Endothelial cell of umbilical vein (primary cell): ENCODE results near the gene TRIM17. TPM values are rescaled to one million over a fixed set of nuclear protein-coding genes. Genes with fewer than 3 reads are reported as not detected.

Experiments
- BruUV-seq: library from RNA; stranded (reverse); fragments of 400-500 nt; replicated peaks from 2 replicates; lab custom pipeline; 2021; lab: Mats Ljungman, UMichigan
- CTCF ChIA-PET: fragments of 300-600, 350-600 bp; sonication (Branson Sonifier 250); formaldehyde crosslinking; loops from one replicate; lab custom pipeline; 2021; ENCODE audit warnings: antibody characterized with exemption, inconsistent platforms; lab: Charles Lee
- POLR2A ChIA-PET: fragments of 300-600, 350-600 bp; sonication (Branson Sonifier 250); formaldehyde crosslinking; loops from one replicate; lab custom pipeline; 2021; ENCODE audit warnings: antibody characterized with exemption, inconsistent platforms; lab: Charles Lee
- DNase-seq: peaks from one replicate; pipeline ENCODE4 v3.0.0-alpha.2; 2011; ENCODE audit warnings: low read depth, low spot score
- FAIRE-seq: peaks from 2 replicates; lab custom pipeline; 2011; peaks lifted over from hg19 to GRCh38; lab: Jason Lieb, UNC
- H2AFZ ChIP-seq: 2 replicates; pipeline ENCODE4 v1.6.0; 2012; ENCODE audit warnings: low read depth, low read length, control low read depth, inconsistent platforms
- H3K27ac ChIP-seq: 2 replicates; pipeline ENCODE4 v1.5.1; 2011; ENCODE audit warnings: low read depth, mild to moderate bottlenecking, control low read depth, low read length, moderate library complexity; ENCODE audit not compliant: insufficient read depth
- H3K27me3 ChIP-seq, 2 experiments: 2 replicates each; pipeline versions ENCODE4 v1.6.0 to v1.6.1; 2011; ENCODE audit warnings: low read length in 2 of 2, mixed read lengths in 1 of 2; ENCODE audit not compliant: control insufficient read depth in 2 of 2, insufficient read depth in 2 of 2
- H3K36me3 ChIP-seq, 2 experiments: 2 replicates in 1 of 2; 3 replicates in 1 of 2; pipeline ENCODE4 v1.5.1; 2011; ENCODE audit warnings: low read length in 2 of 2, mild to moderate bottlenecking in 1 of 2, moderate library complexity in 1 of 2; ENCODE audit not compliant: control insufficient read depth in 2 of 2, insufficient read depth in 2 of 2; ENCODE audit errors: extremely low read depth in 1 of 2
- H3K4me1 ChIP-seq: 3 replicates; pipeline ENCODE4 v1.5.1; 2011; ENCODE audit warnings: mild to moderate bottlenecking, low read length; ENCODE audit not compliant: control insufficient read depth, insufficient read depth; ENCODE audit errors: extremely low read depth
- H3K4me2 ChIP-seq: 2 replicates; pipeline ENCODE4 v1.6.1; 2011; ENCODE audit warnings: low read length, control low read depth, mixed read lengths; ENCODE audit not compliant: insufficient read depth
- H3K4me3 ChIP-seq, 3 experiments: fragments of 200-600 bp in 1 of 3; sonication (generic), shearing (Covaris generic) in 1 of 3; replicated peaks in 1 of 3; 2 replicates each; pipeline ENCODE4 v1.5.1; 2011 to 2016; ENCODE audit warnings: control low read depth in 3 of 3, low read length in 3 of 3, mild to moderate bottlenecking in 2 of 3, inconsistent platforms in 1 of 3, low read depth in 1 of 3, moderate library complexity in 1 of 3; ENCODE audit not compliant: insufficient read depth in 1 of 3
- H3K79me2 ChIP-seq: 2 replicates; pipeline ENCODE4 v1.6.0; 2012; ENCODE audit warnings: low read length, inconsistent platforms; ENCODE audit not compliant: control insufficient read depth, insufficient read depth
- H3K9ac ChIP-seq: replicated peaks from 2 replicates; pipeline ENCODE3; 2011; ENCODE audit warnings: low read length, control low read depth; ENCODE audit not compliant: insufficient read depth; ENCODE audit errors: extremely low read depth
- H3K9me1 ChIP-seq: replicated peaks from 3 replicates; pipeline ENCODE4 v1.6.0; 2011; ENCODE audit warnings: mild to moderate bottlenecking, low read length; ENCODE audit not compliant: control insufficient read depth, insufficient read depth; ENCODE audit errors: extremely low read depth
- H3K9me3 ChIP-seq: replicated peaks from 2 replicates; pipeline ENCODE4 v1.5.1; 2012; ENCODE audit warnings: low read length, inconsistent platforms; ENCODE audit not compliant: control insufficient read depth, insufficient read depth
- H4K20me1 ChIP-seq: replicated peaks from 2 replicates; pipeline ENCODE3; 2011; ENCODE audit warnings: mild to moderate bottlenecking, low read length; ENCODE audit not compliant: control insufficient read depth, insufficient read depth; ENCODE audit errors: extremely low read depth
- EZH2 ChIP-seq: IDR thresholded peaks from 2 replicates; pipeline ENCODE4 v1.6.1; 2012; ENCODE audit warnings: borderline replicate concordance, low read depth, mild to moderate bottlenecking, moderate library complexity, low read length, inconsistent platforms; ENCODE audit not compliant: severe bottlenecking
- FOS ChIP-seq: IDR thresholded peaks from 2 replicates; pipeline ENCODE4 v1.6.1; 2011; ENCODE audit warnings: mild to moderate bottlenecking, low read length, moderate library complexity, borderline replicate concordance; ENCODE audit not compliant: insufficient read depth
- GATA2 ChIP-seq: IDR thresholded peaks from 2 replicates; pipeline ENCODE4 v1.7.0; 2011; ENCODE audit warnings: low read depth, mild to moderate bottlenecking, moderate library complexity, mixed read lengths, low read length; ENCODE audit not compliant: insufficient read length, insufficient read depth
- JUN ChIP-seq: IDR thresholded peaks from 2 replicates; pipeline ENCODE4 v1.6.1; 2011; ENCODE audit warnings: borderline replicate concordance, low read depth; ENCODE audit not compliant: insufficient read length, insufficient read depth
- MAX ChIP-seq: IDR thresholded peaks from 2 replicates; pipeline ENCODE4 v1.6.1; 2011; ENCODE audit not compliant: insufficient read depth, insufficient read length
- MYC ChIP-seq: IDR thresholded peaks from one replicate; pipeline ENCODE4 v1.6.1; 2011; ENCODE audit warnings: mild to moderate bottlenecking, low read depth, low read length
- POLR2A ChIP-seq: IDR thresholded peaks from 2 replicates; pipeline ENCODE4 v1.6.1; 2012; ENCODE audit warnings: low read depth, mild to moderate bottlenecking, control low read depth, low read length
- POLR2AphosphoS5 ChIP-seq: IDR thresholded peaks from 2 replicates; pipeline ENCODE4 v1.6.1; 2012; ENCODE audit warnings: low read depth, mild to moderate bottlenecking, control low read depth, low read length, moderate library complexity; ENCODE audit not compliant: insufficient read depth
- dilution Hi-C: fragments of 300-500 bp; cut with MboI; formaldehyde crosslinking; loops from one replicate; pipeline ENCODE4 v1.15.0; 2019; ENCODE audit warnings: low sequenced_read_pairs; ENCODE audit not compliant: extremely low pct_ligation_motif_present
- intact Hi-C: fragments of 100-400 bp; cut with micrococcal nuclease; formaldehyde crosslinking; loops from one replicate; pipeline ENCODE4 v1.10.0; 2022
- polyA plus RNA-seq, 4 experiments: library from polyadenylated mRNA; depleted of rRNA in 3 of 4; stranded (reverse) in 3 of 4; unstranded in 1 of 4; fragments of >200 nt; gene quantifications; 2 replicates each; pipeline versions ENCODE4 v1.2.1 to v1.2.3, GENCODE V29; 2011 to 2012; ENCODE audit warnings: missing spikeins in 1 of 4
- total RNA-seq: library from RNA; stranded (reverse); gene quantifications from 2 replicates; pipeline ENCODE4 v1.2.3, GENCODE V29; 2021
- TF ChIP-seq, protein P1 (sequence below), 2 donors: IDR thresholded peaks; 1 replicate in 1 of 2; 2 replicates in 1 of 2; pipeline ENCODE4 v1.5.1; 2011; ENCODE audit warnings: low read length in 2 of 2, mild to moderate bottlenecking in 2 of 2, moderate library complexity in 2 of 2, control low read depth in 1 of 2, inconsistent platforms in 1 of 2, low read depth in 1 of 2; ENCODE audit not compliant: insufficient read depth in 1 of 2; ENCODE audit errors: extremely low read depth in 1 of 2

Gene TRIM17
- total and polyA plus RNA-seq, 2 donors (not counting 3 experiments of a cell fraction or from before 2014, with no cell fraction given): not detected

- FAIRE-seq: no peak
- no TSS peak for BruUV-seq
- intact Hi-C loops: no loop called here
Measured at GRCh38 chr1:228452194-228453021, 35.7 kb upstream of the TRIM17 start.

More at GRCh38 chr1:228452194-228453021, 35.7 kb upstream of the TRIM17 start:
- no peak overlapping the region for H2AFZ ChIP-seq
- no peak overlapping the region for H3K27ac ChIP-seq
- DNase-seq: no peak
- peaks cover 2 to 5% of the 10 kb centered on the region in 2 experiments for H3K27me3 ChIP-seq
- H3K9ac ChIP-seq: no peak overlapping the region
- H3K9me1 ChIP-seq: no peaks in the 10 kb centered on the region
- dilution Hi-C loops: no loop called here
- ChIA-PET CTCF (no interaction called here), POLR2A (no interaction called here)
- no peaks in the 10 kb centered on the region for H3K79me2 ChIP-seq
- H3K4me3 ChIP-seq: no peak overlapping the region
- no peaks in the 10 kb centered on the region for H3K36me3 ChIP-seq
- H3K4me2 ChIP-seq: no peak overlapping the region
- no peaks in the 10 kb centered on the region for H4K20me1 ChIP-seq
- H3K4me1 ChIP-seq: peaks cover 11% of the 10 kb centered on the region
- no peak for TF ChIP-seq MAX
- no peak for TF ChIP-seq POLR2AphosphoS5
- no peak for TF ChIP-seq MYC
- TF ChIP-seq, protein P1, sequence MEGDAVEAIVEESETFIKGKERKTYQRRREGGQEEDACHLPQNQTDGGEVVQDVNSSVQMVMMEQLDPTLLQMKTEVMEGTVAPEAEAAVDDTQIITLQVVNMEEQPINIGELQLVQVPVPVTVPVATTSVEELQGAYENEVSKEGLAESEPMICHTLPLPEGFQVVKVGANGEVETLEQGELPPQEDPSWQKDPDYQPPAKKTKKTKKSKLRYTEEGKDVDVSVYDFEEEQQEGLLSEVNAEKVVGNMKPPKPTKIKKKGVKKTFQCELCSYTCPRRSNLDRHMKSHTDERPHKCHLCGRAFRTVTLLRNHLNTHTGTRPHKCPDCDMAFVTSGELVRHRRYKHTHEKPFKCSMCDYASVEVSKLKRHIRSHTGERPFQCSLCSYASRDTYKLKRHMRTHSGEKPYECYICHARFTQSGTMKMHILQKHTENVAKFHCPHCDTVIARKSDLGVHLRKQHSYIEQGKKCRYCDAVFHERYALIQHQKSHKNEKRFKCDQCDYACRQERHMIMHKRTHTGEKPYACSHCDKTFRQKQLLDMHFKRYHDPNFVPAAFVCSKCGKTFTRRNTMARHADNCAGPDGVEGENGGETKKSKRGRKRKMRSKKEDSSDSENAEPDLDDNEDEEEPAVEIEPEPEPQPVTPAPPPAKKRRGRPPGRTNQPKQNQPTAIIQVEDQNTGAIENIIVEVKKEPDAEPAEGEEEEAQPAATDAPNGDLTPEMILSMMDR (IDR thresholded peaks at IDR 0.05; ENCODE audit: extremely low read depth in 1 of 2, insufficient read depth in 1 of 2, low read depth in 1 of 2, low read length in 2 of 2): no peak
- TF ChIP-seq GATA2: no peak
- no peak for TF ChIP-seq FOS
- TF ChIP-seq JUN: no peak
- no peak for TF ChIP-seq EZH2
- TF ChIP-seq POLR2A: no peak
- no peaks in the 10 kb centered on the region for H3K9me3 ChIP-seq
